PC-9 (cell line): Measurements from ENCODE around the gene ADAMTS2.

Experiments
- CTCF ChIP-seq: fragments of 200-600 bp; sonication (generic); conservative IDR thresholded peaks from 2 replicates; pipeline ENCODE4 v1.6.1; 2017; ENCODE audit warnings: mixed run types, antibody characterized with exemption, mild to moderate bottlenecking, moderate library complexity
- EZH2 ChIP-seq: fragments of 200-600 bp; sonication (generic); IDR thresholded peaks from 2 replicates; pipeline ENCODE4 v1.8.0; 2017; ENCODE audit warnings: antibody characterized with exemption, low read depth

GRCh38 chr5:179369530-179369884, 24.2 kb upstream of the ADAMTS2 start:
- TF ChIP-seq CTCF (no peak), EZH2 (no peak)
